ENCODE data around the gene COBL.

DNA sequence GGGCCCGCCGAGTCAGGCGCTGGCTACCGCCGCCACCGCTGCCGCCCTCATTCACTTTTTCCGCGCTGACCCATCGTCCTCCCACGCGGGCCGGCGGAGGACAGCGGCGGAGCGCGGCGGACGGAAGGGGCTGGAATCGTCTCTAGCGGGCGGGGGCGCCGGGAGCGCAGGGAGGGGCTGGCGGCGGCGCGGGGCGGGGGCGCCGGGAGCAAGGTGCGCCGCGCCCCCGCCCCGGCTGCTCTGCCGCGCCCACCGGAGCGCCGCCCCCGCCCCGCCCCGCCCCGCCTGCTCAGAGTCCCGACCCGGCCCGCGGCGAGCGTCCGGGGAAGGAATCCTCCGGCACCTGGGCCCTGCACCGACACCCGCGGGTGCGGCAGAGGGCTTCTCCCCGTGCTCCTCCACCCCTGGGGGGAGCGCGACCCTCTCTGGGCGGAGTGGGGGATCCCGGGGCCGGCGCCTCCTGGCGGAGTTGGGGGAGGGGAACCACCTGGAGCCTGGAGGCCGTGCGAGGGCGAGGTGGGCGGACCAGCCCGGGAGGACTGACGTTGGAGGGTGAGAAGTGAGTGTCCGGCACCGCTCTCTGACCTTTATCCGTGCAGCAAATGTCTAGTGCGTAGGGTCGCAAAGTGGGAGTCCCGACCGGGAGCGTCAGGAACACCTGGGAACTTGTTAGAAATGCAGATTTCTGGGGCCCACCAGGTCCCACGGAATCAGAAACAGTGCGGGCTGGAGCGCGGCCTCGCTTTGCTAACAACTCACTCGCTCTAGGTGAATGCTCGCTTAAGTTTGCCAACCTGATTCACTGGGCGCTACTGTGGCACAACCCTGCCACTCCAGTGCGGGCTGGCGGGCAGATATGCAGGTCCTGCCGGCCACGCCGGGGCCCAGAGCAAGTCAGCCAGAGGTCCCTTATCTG, at the start of gene COBL:
- TF ChIP-seq POLR2A (IDR thresholded peaks at IDR 0.05; ENCODE audit: low read depth, low read length) = no peak
- no peak for TF ChIP-seq POLR2AphosphoS5 (IDR thresholded peaks at IDR 0.05; ENCODE audit: low read depth, low read length)
- no peak for TF ChIP-seq TAF1 (IDR thresholded peaks at IDR 0.05; ENCODE audit: low read depth, low read length)
- TF ChIP-seq SPI1 (IDR thresholded peaks at IDR 0.05; ENCODE audit: low read depth, low read length) = no peak
